CD4-positive, CD25-positive, alpha-beta regulatory T cell (primary cell): ENCODE results near the gene PPIL1. TPM values are rescaled to one million over a fixed set of nuclear protein-coding genes. Genes with fewer than 3 reads are reported as not detected.

Experiments
- ATAC-seq, 2 donors: fragments of 150-1000 bp; cut with Tn5 transposase; one replicate each; pipeline ENCODE4 v1.10.0; 2021; ENCODE audit warnings: low read depth in 2 of 2, moderate number of reproducible peaks in 2 of 2, moderate library complexity in 1 of 2
- DNase-seq, 3 donors: peaks; one replicate each; pipeline versions ENCODE4 v3.0.0 to v3.0.0-alpha.2; 2012 to 2022; ENCODE audit warnings: mixed read lengths in 1 of 3
- H3K27ac ChIP-seq: one replicate; pipeline ENCODE4 v1.7.0; 2013; ENCODE audit warnings: mild to moderate bottlenecking, low read length; ENCODE audit not compliant: insufficient read depth, poor library complexity, severe bottlenecking
- H3K27me3 ChIP-seq: one replicate; pipeline ENCODE4 v1.7.0; 2013; ENCODE audit warnings: low read length; ENCODE audit not compliant: control insufficient read depth, insufficient read depth
- H3K36me3 ChIP-seq: one replicate; pipeline ENCODE4 v1.7.0; 2013; ENCODE audit warnings: mild to moderate bottlenecking, low read length, moderate library complexity; ENCODE audit not compliant: control insufficient read depth, insufficient read depth
- H3K4me1 ChIP-seq: 2 replicates; pipeline ENCODE4 v1.7.0; 2013; ENCODE audit warnings: mild to moderate bottlenecking, low read length; ENCODE audit not compliant: insufficient read depth, control insufficient read depth, poor library complexity, severe bottlenecking
- H3K4me3 ChIP-seq: one replicate; pipeline ENCODE4 v1.7.0; 2013; ENCODE audit warnings: low read depth, mild to moderate bottlenecking, low read length, moderate library complexity
- H3K9me3 ChIP-seq, 2 experiments: 1 replicate in 1 of 2; 2 replicates in 1 of 2; pipeline ENCODE4 v1.7.0; 2013; ENCODE audit warnings: low read length in 2 of 2, mild to moderate bottlenecking in 1 of 2, moderate library complexity in 1 of 2; ENCODE audit not compliant: control insufficient read depth in 2 of 2
- H3K27ac Mint-ChIP-seq, 3 donors: one replicate each; pipeline ENCODE4 v1.8.0; 2020 to 2022; ENCODE audit warnings: mild to moderate bottlenecking in 3 of 3, mixed read lengths in 3 of 3, moderate library complexity in 2 of 3
- H3K27me3 Mint-ChIP-seq: one replicate; pipeline ENCODE4 v1.8.0; 2022; ENCODE audit warnings: mild to moderate bottlenecking, mixed read lengths
- H3K36me3 Mint-ChIP-seq: one replicate; pipeline ENCODE4 v1.8.0; 2020; ENCODE audit warnings: mixed read lengths
- H3K4me1 Mint-ChIP-seq, 4 donors: one replicate each; pipeline ENCODE4 v1.8.0; 2020 to 2022; ENCODE audit warnings: mixed read lengths in 4 of 4, mild to moderate bottlenecking in 1 of 4
- H3K4me3 Mint-ChIP-seq, 4 donors: one replicate each; pipeline ENCODE4 v1.8.0; 2020 to 2022; ENCODE audit warnings: mild to moderate bottlenecking in 4 of 4, mixed read lengths in 4 of 4, moderate library complexity in 3 of 4
- H3K9me3 Mint-ChIP-seq, 7 donors: one replicate each; pipeline ENCODE4 v1.8.0; 2020 to 2022; ENCODE audit warnings: mixed read lengths in 7 of 7, mild to moderate bottlenecking in 3 of 7, moderate library complexity in 2 of 7
- polyA plus RNA-seq, 4 donors: library from polyadenylated mRNA; unstranded; fragments of 300-500 nt; fragmentation: Illumina TruSeq; gene quantifications; one replicate each; pipeline ENCODE4 v1.2.3, GENCODE V29; 2021
- total RNA-seq: library from RNA; stranded (reverse); gene quantifications from one replicate; pipeline ENCODE4 v1.2.3, GENCODE V29; 2022

The PPIL1 gene
- total and polyA plus RNA-seq, 5 donors from 2014 or later, result 6.1 to 31.0 (median 23.8) TPM

DNA sequence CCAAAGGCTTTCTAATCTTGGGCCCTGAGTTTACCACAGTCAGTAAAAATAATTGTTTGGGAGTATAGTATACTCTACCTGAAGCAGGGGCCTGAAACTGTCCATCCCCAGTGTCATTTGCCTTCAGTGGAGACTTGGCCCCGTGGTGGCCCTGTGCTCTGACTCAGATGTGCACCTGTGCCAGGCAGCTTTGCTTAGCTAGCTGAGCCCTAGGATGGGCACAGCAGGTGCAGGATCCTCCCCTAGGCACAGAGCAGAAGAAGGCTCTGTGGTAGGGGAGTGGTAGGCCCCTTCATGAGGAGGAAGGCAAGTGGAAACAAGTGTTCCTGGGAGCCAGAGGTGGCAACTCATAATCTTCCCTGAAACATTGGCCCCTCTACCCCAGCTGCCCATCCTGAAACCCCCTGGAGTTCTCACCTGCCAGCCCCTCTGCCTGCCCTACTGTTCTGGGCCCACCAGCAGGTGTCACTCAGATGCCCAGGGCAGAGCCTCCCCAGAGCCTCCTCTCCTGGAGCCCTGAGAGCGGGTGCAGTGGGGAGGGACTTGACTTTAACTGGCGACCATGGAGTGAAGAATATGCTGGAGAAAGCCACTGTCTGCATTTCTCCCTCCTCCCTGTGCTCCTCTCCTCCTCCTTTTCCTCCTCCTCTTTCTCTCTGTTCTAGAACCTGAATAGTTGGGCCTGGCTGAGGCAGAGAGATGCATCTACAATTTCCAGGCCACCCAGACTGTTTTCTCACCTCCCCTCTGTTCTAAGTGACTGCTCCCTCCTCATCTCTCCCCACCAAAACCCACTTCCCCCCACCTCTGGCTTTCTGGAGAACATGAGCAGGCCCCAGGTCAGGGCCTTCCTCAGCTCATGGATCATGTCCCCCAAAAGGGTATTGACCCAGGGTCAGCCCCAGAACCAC, 38.2 kb downstream of the PPIL1 start:
- Mint-ChIP-seq H3K4me3 (no peak overlapping the region), H3K27me3 (peaks cover 39% of the 10 kb centered on the region), H3K27ac (no peak overlapping the region), H3K4me1 (peaks cover 0 to 20% (median 3%) of the 10 kb centered on the region in 4 donors), H3K36me3 (peaks cover 3% of the 10 kb centered on the region), H3K9me3 (no peaks in the 10 kb centered on the region)
- no peak overlapping the region for H3K4me3 ChIP-seq
- peaks cover 12% of the 10 kb centered on the region for H3K27me3 ChIP-seq
- H3K36me3 ChIP-seq, result no peaks in the 10 kb centered on the region
- ATAC-seq (no peak), DNase-seq (no peak)
- no peaks in the 10 kb centered on the region for H3K9me3 ChIP-seq
- H3K4me1 ChIP-seq, result peaks cover 18% of the 10 kb centered on the region
- H3K27ac ChIP-seq, result no peak overlapping the region

GRCh38 chr6:36834576-36835341, 39.8 kb downstream of the PPIL1 start:
- H3K4me1 ChIP-seq, result peaks cover 9% of the 10 kb centered on the region
- Mint-ChIP-seq H3K9me3 (no peaks in the 10 kb centered on the region), H3K4me1 (peaks cover 0 to 7% (median 0%) of the 10 kb centered on the region in 4 donors), H3K4me3 (no peak overlapping the region), H3K27me3 (peaks cover 34% of the 10 kb centered on the region), H3K27ac (no peak overlapping the region), H3K36me3 (peaks cover 3% of the 10 kb centered on the region)
- H3K27ac ChIP-seq, result no peak overlapping the region
- peaks cover 10% of the 10 kb centered on the region for H3K27me3 ChIP-seq
- ATAC-seq (no peak), DNase-seq (no peak)
- H3K9me3 ChIP-seq, result no peaks in the 10 kb centered on the region
- no peaks in the 10 kb centered on the region for H3K36me3 ChIP-seq
- H3K4me3 ChIP-seq, result no peak overlapping the region

GRCh38 chr6:36833182-36833789, 41.3 kb downstream of the PPIL1 start:
- Mint-ChIP-seq H3K4me3 (no peak overlapping the region), H3K27ac (no peak overlapping the region), H3K4me1 (peaks cover 0 to 1% (median 0%) of the 10 kb centered on the region in 4 donors), H3K9me3 (no peaks in the 10 kb centered on the region), H3K36me3 (peaks cover 3% of the 10 kb centered on the region), H3K27me3 (peaks cover 27% of the 10 kb centered on the region)
- Histone ChIP-seq H3K9me3 (no peaks in the 10 kb centered on the region), H3K27ac (no peak overlapping the region), H3K27me3 (peaks cover 8% of the 10 kb centered on the region), H3K4me3 (no peak overlapping the region), H3K4me1 (no peaks in the 10 kb centered on the region), H3K36me3 (no peaks in the 10 kb centered on the region)
- ATAC-seq (no peak), DNase-seq (no peak)

- Mint-ChIP-seq H3K4me3 (no peak overlapping the region), H3K4me1 (peaks cover 0 to 3% (median 0%) of the 10 kb centered on the region in 4 donors), H3K27me3 (peaks cover 25% of the 10 kb centered on the region), H3K9me3 (no peaks in the 10 kb centered on the region), H3K27ac (no peak overlapping the region), H3K36me3 (peaks cover under 1% of the 10 kb centered on the region)
- Histone ChIP-seq H3K9me3 (no peaks in the 10 kb centered on the region), H3K4me3 (no peak overlapping the region), H3K27ac (no peak overlapping the region), H3K4me1 (no peaks in the 10 kb centered on the region), H3K27me3 (no peaks in the 10 kb centered on the region), H3K36me3 (no peaks in the 10 kb centered on the region)
- ATAC-seq, result no peak
- no peak for DNase-seq
Measured at GRCh38 chr6:36832313-36832712, 42.3 kb downstream of the PPIL1 start.

GRCh38 chr6:36830577-36830976, 44.0 kb downstream of the PPIL1 start:
- H3K4me3 Mint-ChIP-seq, result no peak overlapping the region
- H3K9me3 Mint-ChIP-seq, result no peaks in the 10 kb centered on the region
- Histone ChIP-seq H3K27ac (no peak overlapping the region), H3K4me3 (no peak overlapping the region), H3K9me3 (no peaks in the 10 kb centered on the region), H3K36me3 (no peaks in the 10 kb centered on the region), H3K4me1 (no peaks in the 10 kb centered on the region), H3K27me3 (no peaks in the 10 kb centered on the region)
- H3K36me3 Mint-ChIP-seq, result no peaks in the 10 kb centered on the region
- peaks cover 0 to 3% (median 0%) of the 10 kb centered on the region in 4 donors for H3K4me1 Mint-ChIP-seq
- peaks cover 20% of the 10 kb centered on the region for H3K27me3 Mint-ChIP-seq
- ATAC-seq, result no peak
- H3K27ac Mint-ChIP-seq, result no peak overlapping the region
- DNase-seq, result no peak

DNA sequence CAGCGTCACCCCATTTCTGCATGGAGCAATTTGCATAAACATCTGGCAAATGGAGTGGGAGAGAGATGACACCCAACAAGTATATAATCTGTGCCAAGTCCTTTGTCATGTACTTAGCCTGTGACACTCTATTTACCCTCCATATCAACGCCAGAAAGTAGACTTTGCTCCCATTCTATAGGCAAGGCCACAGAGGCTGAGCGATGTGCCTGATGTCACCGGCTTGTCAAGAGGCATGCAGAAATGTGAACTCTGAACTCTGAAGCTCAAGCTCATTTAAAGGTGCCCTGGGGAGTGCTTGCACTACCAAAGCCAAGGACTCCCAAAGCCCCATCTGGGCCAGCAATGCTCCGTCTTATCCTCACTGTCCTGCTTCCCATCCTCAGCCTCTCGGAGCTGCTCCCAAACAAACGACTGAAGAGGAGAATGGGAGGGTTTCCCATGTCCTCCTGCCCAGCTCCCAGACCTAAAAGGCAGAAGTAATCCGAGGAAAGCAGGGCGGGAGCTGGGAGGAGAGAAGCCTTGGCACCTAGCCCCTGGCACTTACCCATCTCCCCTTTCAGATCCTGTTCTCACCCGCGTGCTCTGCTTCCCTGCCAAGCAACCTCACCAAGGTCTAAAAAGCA, 44.6 kb downstream of the PPIL1 start:
- no peaks in the 10 kb centered on the region for H3K9me3 Mint-ChIP-seq
- no peak for ATAC-seq
- H3K4me1 Mint-ChIP-seq, result peaks cover 0 to 3% (median 0%) of the 10 kb centered on the region in 4 donors
- Histone ChIP-seq H3K4me1 (no peaks in the 10 kb centered on the region), H3K4me3 (no peak overlapping the region), H3K27me3 (no peaks in the 10 kb centered on the region), H3K9me3 (no peaks in the 10 kb centered on the region), H3K27ac (no peak overlapping the region), H3K36me3 (no peaks in the 10 kb centered on the region)
- no peak for DNase-seq
- no peak overlapping the region for H3K27ac Mint-ChIP-seq
- no peak overlapping the region for H3K4me3 Mint-ChIP-seq
- no peaks in the 10 kb centered on the region for H3K36me3 Mint-ChIP-seq
- H3K27me3 Mint-ChIP-seq, result peaks cover 17% of the 10 kb centered on the region

DNA sequence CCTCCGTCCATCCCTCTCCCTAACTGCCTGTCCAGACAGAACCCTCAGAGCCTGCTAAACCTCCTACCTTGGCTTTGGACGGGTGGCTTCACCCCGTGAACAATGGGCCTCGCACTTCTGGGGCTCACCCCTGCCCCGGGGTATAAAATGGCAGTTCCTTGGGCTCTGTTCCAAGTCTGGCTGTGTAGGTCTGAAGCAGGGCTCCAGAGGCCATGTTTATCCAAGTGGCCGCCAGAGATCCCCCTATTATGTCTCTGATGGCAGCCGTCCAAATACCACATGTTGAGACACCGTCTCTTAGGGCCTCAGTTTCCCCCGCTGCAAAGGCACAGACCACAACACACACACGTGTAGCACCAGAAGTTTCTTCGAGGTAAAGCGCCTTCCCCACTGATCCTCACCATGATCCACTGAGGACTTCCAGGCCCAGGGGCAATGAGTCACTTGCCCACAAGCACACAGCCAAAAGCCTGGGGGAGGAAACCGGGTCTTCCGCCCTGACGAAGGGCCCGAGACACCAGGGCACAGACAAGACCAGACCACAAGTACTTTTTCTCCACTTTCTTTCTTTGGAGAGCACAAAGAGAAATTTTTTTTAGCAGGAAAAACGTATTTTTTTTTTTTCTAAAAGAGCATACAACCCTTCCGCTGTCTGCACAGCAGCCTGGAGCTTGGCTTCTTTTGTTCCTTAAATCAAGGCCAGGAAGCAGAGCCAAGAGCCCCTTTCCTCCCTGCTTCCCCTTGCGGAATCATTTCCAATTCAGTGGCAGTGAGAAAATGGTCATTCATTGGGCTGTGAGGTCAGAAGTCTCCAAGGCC, 47.1 kb downstream of the PPIL1 start:
- peak in 1 of 2 donors; percentile 40 for ATAC-seq
- Histone ChIP-seq H3K9me3 (no peaks in the 10 kb centered on the region), H3K36me3 (no peaks in the 10 kb centered on the region), H3K27me3 (no peaks in the 10 kb centered on the region), H3K4me3 (no peak overlapping the region), H3K4me1 (no peaks in the 10 kb centered on the region), H3K27ac (no peak overlapping the region)
- no peaks in the 10 kb centered on the region for H3K36me3 Mint-ChIP-seq
- no peak overlapping the region for H3K4me3 Mint-ChIP-seq
- DNase-seq, result peak in 1 of 3 donors; percentile 25
- H3K4me1 Mint-ChIP-seq, result peaks cover 0 to 3% (median 0%) of the 10 kb centered on the region in 4 donors
- H3K9me3 Mint-ChIP-seq, result no peaks in the 10 kb centered on the region
- H3K27me3 Mint-ChIP-seq, result peaks cover 17% of the 10 kb centered on the region
- no peak overlapping the region for H3K27ac Mint-ChIP-seq
